ENCODE results near the gene AKNA. TPM values are rescaled to one million over a fixed set of nuclear protein-coding genes. Genes with fewer than 3 reads are reported as not detected.

Gene AKNA
- total RNA-seq, 3 donors from 2014 or later: 29.3 to 45.1 (median 44.9) TPM

- no peaks in the 10 kb centered on the region for H3K9me3 ChIP-seq
- peaks cover 9% of the 10 kb centered on the region for H3K4me1 ChIP-seq (ENCODE audit: low read depth)
- no peak overlapping the region for H3K4me3 ChIP-seq
- no peak for TF ChIP-seq CTCF (IDR thresholded peaks at IDR 0.05)
- intact Hi-C loops (cut with DNase I, micrococcal nuclease): loop anchor here (5.0 to 10.0 kb wide), 3 partner anchors 88 to 251 kb away; partner anchors contain the start of gene TEX53 (in 1 of the 2)
- ATAC-seq (no peak), DNase-seq (no peak)
- H3K36me3 ChIP-seq (ENCODE audit: low read depth): no peaks in the 10 kb centered on the region
These were observed 18.7 kb upstream of the AKNA start for GRCh38 chr9:114406441-114406840.

DNA sequence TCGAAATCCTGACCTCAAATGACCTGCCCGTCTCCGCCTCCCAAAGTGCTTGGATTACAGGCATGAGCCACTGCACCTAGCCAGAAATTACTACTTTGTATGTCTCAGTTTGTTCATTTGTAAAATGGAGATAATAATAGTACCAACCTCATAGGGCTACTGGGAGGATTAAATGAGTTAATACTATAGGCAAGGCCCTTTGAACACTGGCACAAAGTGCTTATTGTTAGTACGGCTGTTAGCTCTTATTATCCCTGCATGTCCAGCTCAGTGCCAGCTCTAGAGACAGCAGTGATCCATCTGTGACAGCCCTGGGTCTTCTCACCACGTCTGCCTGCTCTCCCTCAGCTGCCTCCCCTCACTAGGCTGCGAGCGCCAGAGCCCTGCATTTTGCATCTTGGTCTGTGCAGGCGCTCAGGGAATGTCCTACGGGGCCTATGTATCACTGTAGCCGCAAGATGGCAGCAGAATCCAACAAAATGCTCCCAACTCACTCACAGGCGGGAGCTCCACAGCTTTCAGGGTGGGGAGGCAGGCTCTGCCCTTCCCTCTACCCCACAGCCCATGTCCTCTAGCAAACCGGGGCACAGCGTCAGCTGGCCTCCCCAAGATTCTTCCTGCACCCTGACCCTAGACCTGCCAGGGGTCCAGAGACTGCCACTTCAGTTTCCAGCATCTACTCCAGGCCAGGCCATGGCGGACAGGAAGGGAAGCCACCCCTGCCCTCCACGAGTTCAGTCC lies 17.7 kb upstream of the AKNA start:
- peak; percentile 82 for ATAC-seq

GRCh38 chr9:114404531-114404930 lies 16.7 kb upstream of the AKNA start:
- no peak for TF ChIP-seq CTCF (IDR thresholded peaks at IDR 0.05)
- peaks cover 17% of the 10 kb centered on the region for H3K4me1 ChIP-seq (ENCODE audit: low read depth)
- H3K9me3 ChIP-seq: no peaks in the 10 kb centered on the region
- no peak for DNase-seq
- intact Hi-C loops (cut with DNase I, micrococcal nuclease): loop anchor here in 1 of 2 donors (10.0 kb wide), 1 partner anchor 90 kb away; no protein-coding TSS in a partner anchor
- no peaks in the 10 kb centered on the region for H3K36me3 ChIP-seq (ENCODE audit: low read depth)
- no peak for ATAC-seq
- no peak overlapping the region for H3K4me3 ChIP-seq

More for the DNA sequence above, 17.7 kb upstream of the AKNA start:
- H3K36me3 ChIP-seq (ENCODE audit: low read depth): no peaks in the 10 kb centered on the region
- no peak overlapping the region for H3K4me3 ChIP-seq
- no peaks in the 10 kb centered on the region for H3K9me3 ChIP-seq
- intact Hi-C loops (cut with DNase I, micrococcal nuclease): loop anchor here (5.0 to 10.0 kb wide), 3 partner anchors 89 to 252 kb away; partner anchors contain the start of gene TEX53 (in 1 of the 2)
- peaks cover 17% of the 10 kb centered on the region for H3K4me1 ChIP-seq (ENCODE audit: low read depth)
- peak; percentile 72 to 88 (median 76) for DNase-seq
- peak; percentile 67 for TF ChIP-seq CTCF (IDR thresholded peaks at IDR 0.05)

- intact Hi-C loops (cut with DNase I, micrococcal nuclease): loop anchor here in 1 of 2 donors (10.0 kb wide), 1 partner anchor 92 kb away; no protein-coding TSS in a partner anchor
These were observed 15.5 kb upstream of the AKNA start for GRCh38 chr9:114403153-114403756.

GRCh38 chr9:114401344-114401743 lies 13.6 kb upstream of the AKNA start:
- DNase-seq (peak; percentile 54 to 67 (median 60)), ATAC-seq (peak; percentile 58)
- H3K4me3 ChIP-seq: no peak overlapping the region
- H3K9me3 ChIP-seq: no peaks in the 10 kb centered on the region
- TF ChIP-seq CTCF (IDR thresholded peaks at IDR 0.05): no peak
- no peaks in the 10 kb centered on the region for H3K36me3 ChIP-seq (ENCODE audit: low read depth)
- intact Hi-C loops (cut with DNase I, micrococcal nuclease): loop anchor here in 1 of 2 donors (10.0 kb wide), 1 partner anchor 93 kb away; no protein-coding TSS in a partner anchor
- H3K4me1 ChIP-seq (ENCODE audit: low read depth): peaks cover 33% of the 10 kb centered on the region

More at GRCh38 chr9:114403153-114403756, 15.5 kb upstream of the AKNA start:
- ATAC-seq: no peak
- TF ChIP-seq CTCF (IDR thresholded peaks at IDR 0.05): no peak
- Histone ChIP-seq H3K36me3 (ENCODE audit: low read depth) (no peaks in the 10 kb centered on the region), H3K9me3 (no peaks in the 10 kb centered on the region), H3K4me1 (ENCODE audit: low read depth) (peaks cover 21% of the 10 kb centered on the region), H3K4me3 (no peak overlapping the region)
- peak in 1 of 3 donors; percentile 27 for DNase-seq
